Naive thymus-derived CD4-positive, alpha-beta T cell (primary cell): ENCODE measurements around the gene P2RX2. TPM values are rescaled to one million over a fixed set of nuclear protein-coding genes. Genes with fewer than 3 reads are reported as not detected.

ENCODE experiments used
- ATAC-seq: fragments of 150-1000 bp; cut with Tn5 transposase; 2 replicates; pipeline ENCODE4 v1.10.0; 2021; ENCODE audit warnings: mild to moderate bottlenecking, moderate library complexity
- CTCF ChIA-PET: fragments of 350-600 bp; sonication (Branson Sonifier 250); formaldehyde crosslinking; loops from one replicate; lab custom pipeline; 2021; ENCODE audit warnings: antibody characterized with exemption; lab: Charles Lee
- POLR2A ChIA-PET: fragments of 350-600 bp; sonication (Branson Sonifier 250); formaldehyde crosslinking; loops from one replicate; lab custom pipeline; 2021; ENCODE audit warnings: antibody characterized with exemption, inconsistent platforms; lab: Charles Lee
- DNase-seq, 9 donors: peaks; one replicate each; pipeline versions ENCODE4 v3.0.0 to v3.0.0-alpha.2; 2020 to 2022; ENCODE audit warnings: mixed read lengths in 1 of 9
- H3K27ac ChIP-seq: one replicate; pipeline ENCODE4 v1.7.0; 2013; ENCODE audit warnings: mild to moderate bottlenecking, low read depth, low read length, moderate library complexity
- H3K27me3 ChIP-seq, 2 donors: one replicate each; pipeline ENCODE4 v1.7.0; 2013; ENCODE audit warnings: low read length in 2 of 2, mild to moderate bottlenecking in 2 of 2, moderate library complexity in 2 of 2; ENCODE audit not compliant: control insufficient read depth in 2 of 2, insufficient read depth in 2 of 2
- H3K36me3 ChIP-seq, 3 experiments: 1 replicate in 2 of 3; 2 replicates in 1 of 3; pipeline ENCODE4 v1.7.0; 2013; ENCODE audit warnings: low read length in 3 of 3, mild to moderate bottlenecking in 3 of 3, moderate library complexity in 1 of 3; ENCODE audit not compliant: insufficient read depth in 3 of 3, control insufficient read depth in 2 of 3
- H3K4me1 ChIP-seq, 2 donors: one replicate each; pipeline ENCODE4 v1.7.0; 2013; ENCODE audit warnings: low read length in 2 of 2, mild to moderate bottlenecking in 2 of 2, moderate library complexity in 1 of 2; ENCODE audit not compliant: control insufficient read depth in 2 of 2, insufficient read depth in 2 of 2
- H3K4me3 ChIP-seq: 2 replicates; pipeline ENCODE4 v1.7.0; 2013; ENCODE audit warnings: mild to moderate bottlenecking, low read length
- H3K9me3 ChIP-seq, 3 experiments: 1 replicate in 2 of 3; 2 replicates in 1 of 3; pipeline ENCODE4 v1.7.0; 2013; ENCODE audit warnings: low read length in 3 of 3; ENCODE audit not compliant: control insufficient read depth in 2 of 3
- H3K27ac Mint-ChIP-seq, 9 donors: one replicate each; pipeline ENCODE4 v1.8.0; 2020 to 2022; ENCODE audit warnings: mixed read lengths in 9 of 9, mild to moderate bottlenecking in 8 of 9, moderate library complexity in 5 of 9, inconsistent platforms in 2 of 9
- H3K27me3 Mint-ChIP-seq, 5 donors: one replicate each; pipeline ENCODE4 v1.8.0; 2021 to 2022; ENCODE audit warnings: mixed read lengths in 5 of 5, mild to moderate bottlenecking in 1 of 5
- H3K36me3 Mint-ChIP-seq, 5 donors: one replicate each; pipeline ENCODE4 v1.8.0; 2020 to 2022; ENCODE audit warnings: mixed read lengths in 5 of 5, mild to moderate bottlenecking in 3 of 5, inconsistent platforms in 1 of 5
- H3K4me1 Mint-ChIP-seq, 7 donors: one replicate each; pipeline ENCODE4 v1.8.0; 2020 to 2022; ENCODE audit warnings: mixed read lengths in 7 of 7, mild to moderate bottlenecking in 3 of 7, inconsistent platforms in 1 of 7
- H3K4me3 Mint-ChIP-seq, 10 donors: one replicate each; pipeline ENCODE4 v1.8.0; 2020 to 2022; ENCODE audit warnings: mild to moderate bottlenecking in 10 of 10, mixed read lengths in 10 of 10, moderate library complexity in 6 of 10, inconsistent platforms in 2 of 10
- H3K9me3 Mint-ChIP-seq, 11 donors: one replicate each; pipeline ENCODE4 v1.8.0; 2020 to 2022; ENCODE audit warnings: mixed read lengths in 11 of 11, mild to moderate bottlenecking in 4 of 11, inconsistent platforms in 1 of 11, moderate library complexity in 1 of 11
- intact Hi-C, 2 donors: fragments of 100-400 bp; cut with micrococcal nuclease; formaldehyde crosslinking; loops; one replicate each; pipeline ENCODE4 v1.15.1; 2023
- polyA plus RNA-seq, 2 donors: library from polyadenylated mRNA; unstranded; fragments of 300-500 nt; fragmentation: Illumina TruSeq; gene quantifications; one replicate each; pipeline ENCODE4 v1.2.3, GENCODE V29; 2021
- total RNA-seq, 6 experiments: library from RNA in 5 of 6; stranded (reverse) in 5 of 6; gene quantifications; 1 replicate in 5 of 6; 2 replicates in 1 of 6; pipeline ENCODE4 v1.2.3 and lab custom pipeline; 2021 to 2026

The P2RX2 gene
- total and polyA plus RNA-seq, 7 experiments from 2014 or later: 0.32 TPM; not detected in 6

GRCh38 chr12:132657004-132657727, 38.6 kb downstream of the P2RX2 start:
- peaks cover 0 to 2% (median 0%) of the 10 kb centered on the region in 11 donors for H3K9me3 Mint-ChIP-seq
- Histone ChIP-seq H3K4me3 (no peak overlapping the region), H3K36me3 (peaks cover 12 to 62% (median 12%) of the 10 kb centered on the region in 3 experiments), H3K9me3 (no peaks in the 10 kb centered on the region), H3K27ac (no peak overlapping the region), H3K4me1 (peaks cover 0 to 10% of the 10 kb centered on the region in 2 donors), H3K27me3 (no peaks in the 10 kb centered on the region)
- ChIA-PET CTCF (no interaction called here), POLR2A (no interaction called here)
- H3K36me3 Mint-ChIP-seq: peaks cover 13 to 53% (median 31%) of the 10 kb centered on the region in 5 donors
- peaks cover 4 to 32% (median 25%) of the 10 kb centered on the region in 7 donors for H3K4me1 Mint-ChIP-seq
- H3K27ac Mint-ChIP-seq: no peak overlapping the region
- no peaks in the 10 kb centered on the region for H3K27me3 Mint-ChIP-seq
- intact Hi-C loops: no loop called here
- no peak overlapping the region for H3K4me3 Mint-ChIP-seq
- DNase-seq (no peak), ATAC-seq (no peak)

GRCh38 chr12:132658149-132658894, 39.7 kb downstream of the P2RX2 start:
- Histone ChIP-seq H3K27ac (no peak overlapping the region), H3K27me3 (no peaks in the 10 kb centered on the region), H3K36me3 (peaks cover 7 to 59% (median 14%) of the 10 kb centered on the region in 3 experiments), H3K9me3 (no peaks in the 10 kb centered on the region), H3K4me1 (peaks cover 0 to 18% of the 10 kb centered on the region in 2 donors), H3K4me3 (no peak overlapping the region)
- peaks cover 7 to 44% (median 35%) of the 10 kb centered on the region in 7 donors for H3K4me1 Mint-ChIP-seq
- ChIA-PET CTCF (interaction anchor here (0.6 kb wide), 1 partner anchor 152 kb away, joined by 3 read pairs; no protein-coding TSS in a partner anchor), POLR2A (no interaction called here)
- peak overlapping the region in 3 of 9 donors; percentile 32 to 69 (median 59) for H3K27ac Mint-ChIP-seq
- H3K9me3 Mint-ChIP-seq: no peaks in the 10 kb centered on the region
- H3K4me3 Mint-ChIP-seq: peak overlapping the region in 1 of 10 donors; percentile 29
- H3K36me3 Mint-ChIP-seq: peaks cover 13 to 53% (median 33%) of the 10 kb centered on the region in 5 donors
- H3K27me3 Mint-ChIP-seq: no peaks in the 10 kb centered on the region
- DNase-seq (no peak), ATAC-seq (peak; percentile 41)
- intact Hi-C loops: no loop called here

DNA sequence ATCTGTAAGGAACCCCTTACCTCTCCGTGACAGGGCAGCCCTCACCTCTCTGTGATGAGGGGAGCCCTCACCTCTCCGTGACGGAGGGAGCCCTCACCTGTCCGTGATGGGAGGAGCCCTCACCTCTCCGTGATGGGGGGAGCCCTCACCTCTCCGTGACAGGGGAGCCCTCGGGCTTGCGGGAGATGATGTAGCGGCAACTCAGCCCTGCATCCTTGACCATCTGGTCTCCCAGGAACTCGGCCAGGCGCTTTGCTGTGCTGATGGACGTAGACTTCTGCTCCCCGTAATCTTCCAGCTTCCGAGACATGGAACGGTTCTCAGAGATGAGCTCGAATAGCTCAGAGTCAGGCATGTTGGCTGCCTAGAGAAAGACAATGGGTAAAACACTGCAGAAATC, 40.6 kb downstream of the P2RX2 start:
- Mint-ChIP-seq H3K36me3 (peaks cover 13 to 49% (median 30%) of the 10 kb centered on the region in 5 donors), H3K4me1 (peaks cover 7 to 47% (median 37%) of the 10 kb centered on the region in 7 donors), H3K27me3 (no peaks in the 10 kb centered on the region), H3K27ac (peak overlapping the region in 5 of 9 donors; percentile 14 to 42 (median 32)), H3K4me3 (no peak overlapping the region), H3K9me3 (no peaks in the 10 kb centered on the region)
- ChIA-PET CTCF (interaction anchor here (0.6 kb wide), 1 partner anchor 152 kb away, joined by 3 read pairs; no protein-coding TSS in a partner anchor), POLR2A (no interaction called here)
- Histone ChIP-seq H3K9me3 (no peaks in the 10 kb centered on the region), H3K27me3 (no peaks in the 10 kb centered on the region), H3K27ac (no peak overlapping the region), H3K36me3 (peaks cover 7 to 60% (median 14%) of the 10 kb centered on the region in 3 experiments), H3K4me3 (no peak overlapping the region), H3K4me1 (peaks cover 0 to 18% of the 10 kb centered on the region in 2 donors)
- DNase-seq (no peak), ATAC-seq (no peak)
- intact Hi-C loops: no loop called here

GRCh38 chr12:132660052-132660451, 41.5 kb downstream of the P2RX2 start:
- peaks cover 12 to 47% (median 37%) of the 10 kb centered on the region in 7 donors for H3K4me1 Mint-ChIP-seq

DNA sequence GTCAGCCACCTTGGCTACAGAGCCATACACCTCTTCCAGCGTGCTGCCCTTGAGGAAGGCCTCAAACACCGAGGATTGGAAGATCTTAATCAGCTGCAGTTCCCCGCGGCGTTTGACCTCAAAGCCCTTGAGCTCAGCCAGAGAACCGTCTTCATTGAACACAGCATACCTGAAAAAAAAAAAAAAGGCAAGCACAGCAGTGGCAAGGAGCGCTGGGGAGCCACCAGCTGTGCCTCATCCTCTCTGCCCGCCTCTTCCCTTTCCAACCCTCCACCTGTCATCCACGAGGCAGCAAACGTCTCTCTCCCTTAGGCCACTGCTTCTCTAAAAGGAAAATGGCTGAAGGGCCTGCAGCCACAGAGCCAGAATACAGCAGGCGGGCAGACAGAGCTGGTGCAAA, 42.4 kb downstream of the P2RX2 start:
- Mint-ChIP-seq H3K4me3 (no peak overlapping the region), H3K27me3 (no peaks in the 10 kb centered on the region), H3K4me1 (peaks cover 12 to 47% (median 37%) of the 10 kb centered on the region in 7 donors), H3K36me3 (peaks cover 23 to 62% (median 40%) of the 10 kb centered on the region in 5 donors), H3K27ac (peak overlapping the region in 8 of 9 donors; percentile 23 to 86 (median 50)), H3K9me3 (no peaks in the 10 kb centered on the region)
- Histone ChIP-seq H3K27ac (no peak overlapping the region), H3K9me3 (no peaks in the 10 kb centered on the region), H3K4me1 (peaks cover 0 to 18% of the 10 kb centered on the region in 2 donors), H3K36me3 (peaks cover 7 to 77% (median 14%) of the 10 kb centered on the region in 3 experiments), H3K27me3 (no peaks in the 10 kb centered on the region), H3K4me3 (no peak overlapping the region)
- intact Hi-C loops: no loop called here
- no peak for ATAC-seq
- ChIA-PET CTCF (no interaction called here), POLR2A (no interaction called here)
- no peak for DNase-seq

More at GRCh38 chr12:132660052-132660451, 41.5 kb downstream of the P2RX2 start:
- H3K27ac Mint-ChIP-seq: peak overlapping the region in 8 of 9 donors; percentile 29 to 85 (median 52)
- no peak for ATAC-seq
- CTCF ChIA-PET: no interaction called here
- Histone ChIP-seq H3K9me3 (no peaks in the 10 kb centered on the region), H3K36me3 (peaks cover 7 to 68% (median 14%) of the 10 kb centered on the region in 3 experiments), H3K27me3 (no peaks in the 10 kb centered on the region), H3K4me3 (no peak overlapping the region), H3K27ac (peak overlapping the region; percentile 31), H3K4me1 (peaks cover 0 to 18% of the 10 kb centered on the region in 2 donors)
- peak in 3 of 9 donors; percentile 11 to 21 (median 14) for DNase-seq
- peaks cover 14 to 53% (median 30%) of the 10 kb centered on the region in 5 donors for H3K36me3 Mint-ChIP-seq
- no peaks in the 10 kb centered on the region for H3K9me3 Mint-ChIP-seq
- peak overlapping the region in 5 of 10 donors; percentile 10 to 37 (median 18) for H3K4me3 Mint-ChIP-seq
- intact Hi-C loops: no loop called here
- H3K27me3 Mint-ChIP-seq: no peaks in the 10 kb centered on the region
- POLR2A ChIA-PET: no interaction called here

DNA sequence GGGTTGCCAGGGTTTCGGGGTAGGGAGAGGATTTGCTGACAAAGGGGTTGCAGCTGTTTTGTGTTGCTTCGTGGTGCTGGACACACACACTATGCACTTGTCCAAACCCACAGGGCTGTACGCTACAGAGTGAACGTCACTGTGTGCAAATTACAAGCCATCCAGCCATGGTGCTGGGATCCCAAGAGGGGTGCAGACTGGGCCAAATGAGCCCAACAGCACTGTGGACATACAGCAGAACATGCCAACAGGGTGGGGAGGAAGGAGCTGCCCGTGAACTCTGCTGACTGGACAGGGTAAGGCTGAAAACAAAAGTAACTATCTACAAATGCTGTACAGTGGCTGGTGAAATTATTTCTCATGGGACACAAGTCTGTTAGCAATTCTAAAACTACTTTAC, 43.4 kb downstream of the P2RX2 start:
- Histone ChIP-seq H3K36me3 (peaks cover 5 to 80% (median 14%) of the 10 kb centered on the region in 3 experiments), H3K27ac (no peak overlapping the region), H3K27me3 (no peaks in the 10 kb centered on the region), H3K9me3 (no peaks in the 10 kb centered on the region), H3K4me3 (no peak overlapping the region), H3K4me1 (peaks cover 0 to 18% of the 10 kb centered on the region in 2 donors)
- ChIA-PET POLR2A (no interaction called here), CTCF (interaction anchor here (0.5 kb wide), 1 partner anchor 49 kb away, joined by 4 read pairs; no protein-coding TSS in a partner anchor)
- Mint-ChIP-seq H3K4me3 (no peak overlapping the region), H3K27ac (peak overlapping the region in 8 of 9 donors; percentile 23 to 87 (median 64)), H3K9me3 (no peaks in the 10 kb centered on the region), H3K4me1 (peaks cover 12 to 47% (median 37%) of the 10 kb centered on the region in 7 donors), H3K36me3 (peaks cover 24 to 66% (median 42%) of the 10 kb centered on the region in 5 donors), H3K27me3 (no peaks in the 10 kb centered on the region)
- intact Hi-C loops: no loop called here
- DNase-seq (no peak), ATAC-seq (no peak)
